NOMO-1 (cell line): ENCODE results near the gene CFAP46.
"Not testable (repeated sequence)": the region's sequence is repeated elsewhere in the genome, so short reads cannot be mapped to it uniquely, and the experiment has no call there.

Experiments
- DNase-seq, 2 experiments: peaks; one replicate each; lab custom pipeline; 2025; ENCODE audit not compliant: unreplicated experiment in 2 of 2; lab: John Stamatoyannopoulos, UW

The CFAP46 gene

GRCh38 chr10:132835848-132836233 lies 106.5 kb downstream of the CFAP46 start:
- DNase-seq = no peak

- DNase-seq = no peak
Measured at GRCh38 chr10:132834891-132835847, 107.2 kb downstream of the CFAP46 start.

GRCh38 chr10:132834311-132834761 lies 108.0 kb downstream of the CFAP46 start:
- no peak for DNase-seq

- DNase-seq = no peak
Measured at GRCh38 chr10:132833421-132834111, 108.8 kb downstream of the CFAP46 start.

- DNase-seq = no peak
Measured at GRCh38 chr10:132832186-132832969, 110.0 kb downstream of the CFAP46 start.

- DNase-seq = no peak
Measured at GRCh38 chr10:132829403-132829802, 113.0 kb downstream of the CFAP46 start.

GRCh38 chr10:132828681-132829080 lies 113.7 kb downstream of the CFAP46 start:
- DNase-seq = no peak

GRCh38 chr10:132827861-132828539 lies 114.4 kb downstream of the CFAP46 start:
- no peak for DNase-seq

GRCh38 chr10:132827423-132827789 lies 115.0 kb downstream of the CFAP46 start:
- DNase-seq = no peak

GRCh38 chr10:132826524-132827422 lies 115.6 kb downstream of the CFAP46 start:
- no peak for DNase-seq

- DNase-seq = not testable (repeated sequence)
Measured at GRCh38 chr10:132825783-132826523, 116.4 kb downstream of the CFAP46 start.

- no peak for DNase-seq
Measured at GRCh38 chr10:132820056-132820455, 122.3 kb downstream of the CFAP46 start.

- no peak for DNase-seq
Measured at GRCh38 chr10:132817701-132818211, 124.6 kb downstream of the CFAP46 start.

- no peak for DNase-seq
Measured at GRCh38 chr10:132816718-132817117, 125.7 kb downstream of the CFAP46 start.

GRCh38 chr10:132815168-132815857 lies 127.1 kb downstream of the CFAP46 start:
- no peak for DNase-seq

- DNase-seq = no peak
Measured at GRCh38 chr10:132814469-132814856, 127.9 kb downstream of the CFAP46 start.

GRCh38 chr10:132813560-132814468 lies 128.6 kb downstream of the CFAP46 start:
- no peak for DNase-seq
